ENCODE data around the gene RAP1B.
A peak's percentile ranks its signal among the peaks of the same experiment; 100 is the strongest.

The RAP1B gene

DNA sequence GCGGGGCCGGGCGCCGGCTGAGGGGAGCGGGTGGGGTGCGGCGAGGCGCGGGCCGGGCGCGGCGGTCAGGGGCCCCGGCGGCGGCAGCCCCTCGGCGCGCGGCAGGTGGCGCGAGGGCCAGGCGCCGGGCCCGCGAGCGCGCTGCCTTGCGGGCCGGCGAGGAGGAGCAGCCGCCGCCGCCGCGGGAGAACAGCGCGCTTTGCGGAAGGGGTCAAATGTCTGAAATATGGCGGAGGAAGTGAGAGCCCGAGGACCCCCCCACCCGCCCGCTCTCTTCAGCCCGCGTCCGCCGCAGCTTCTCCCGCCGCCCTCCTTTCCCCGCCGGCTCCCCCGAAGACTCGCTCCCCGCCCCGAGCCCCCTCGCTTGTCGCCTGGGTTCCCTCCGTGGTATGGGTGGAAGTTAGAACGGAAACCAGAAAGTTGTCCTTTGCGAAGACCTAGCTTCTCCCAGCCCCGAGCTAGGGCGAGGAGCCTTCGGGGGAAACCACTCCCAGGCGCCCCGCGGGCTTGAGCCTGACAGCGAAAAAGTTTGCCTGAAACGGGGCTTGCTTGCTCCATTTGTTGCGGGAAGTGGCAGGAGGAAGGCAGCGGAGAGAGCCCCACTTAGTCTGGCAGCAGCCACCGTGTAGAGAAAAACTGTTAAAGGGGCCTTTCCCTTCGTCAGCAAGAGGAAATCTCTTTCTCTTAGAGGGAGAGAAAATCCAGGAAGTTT is 551 bp downstream of the RAP1B start:
- DNase-seq (ENCODE audit: low read depth in 2 of 2, low spot score in 1 of 2), result no peak

DNA sequence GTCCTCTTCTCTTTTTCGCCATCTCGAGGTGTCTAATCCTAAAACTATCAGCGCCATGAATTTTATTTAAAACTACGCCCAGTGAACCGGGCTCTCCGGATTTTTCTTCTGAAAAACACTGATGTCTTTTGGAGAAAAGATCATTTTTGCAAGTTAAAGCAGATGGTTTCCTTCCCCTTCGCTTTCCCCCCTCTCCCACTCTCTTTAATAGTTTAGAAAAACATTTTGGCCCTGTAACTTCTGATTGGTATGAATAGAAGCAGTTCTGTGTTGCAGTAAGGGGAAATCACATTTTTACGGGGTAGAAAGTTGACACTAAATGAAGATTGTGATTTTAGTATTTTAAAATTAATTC is 1.1 kb downstream of the RAP1B start:
- DNase-seq (ENCODE audit: low read depth in 2 of 2, low spot score in 1 of 2), result no peak

DNA sequence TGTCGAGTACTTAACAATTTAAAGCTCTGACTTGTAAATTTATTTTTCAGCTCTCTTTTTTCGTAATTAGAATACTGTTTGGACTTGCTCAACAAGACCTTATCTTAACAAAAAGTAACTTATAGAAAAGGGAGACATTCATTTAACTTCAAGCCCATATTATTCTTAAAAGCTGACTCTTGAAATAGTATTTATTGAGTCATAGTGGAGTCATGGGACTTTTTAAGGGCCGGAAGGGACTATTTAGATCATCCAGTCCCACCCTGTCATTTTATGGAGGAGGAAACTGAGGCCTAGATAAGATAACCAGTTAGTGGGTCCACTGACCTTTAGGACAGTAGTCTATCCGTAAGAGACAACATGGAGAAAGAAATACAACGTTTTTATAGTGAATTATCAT is 1.5 kb downstream of the RAP1B start:
- no peak for DNase-seq (ENCODE audit: low read depth in 2 of 2, low spot score in 1 of 2)

DNA sequence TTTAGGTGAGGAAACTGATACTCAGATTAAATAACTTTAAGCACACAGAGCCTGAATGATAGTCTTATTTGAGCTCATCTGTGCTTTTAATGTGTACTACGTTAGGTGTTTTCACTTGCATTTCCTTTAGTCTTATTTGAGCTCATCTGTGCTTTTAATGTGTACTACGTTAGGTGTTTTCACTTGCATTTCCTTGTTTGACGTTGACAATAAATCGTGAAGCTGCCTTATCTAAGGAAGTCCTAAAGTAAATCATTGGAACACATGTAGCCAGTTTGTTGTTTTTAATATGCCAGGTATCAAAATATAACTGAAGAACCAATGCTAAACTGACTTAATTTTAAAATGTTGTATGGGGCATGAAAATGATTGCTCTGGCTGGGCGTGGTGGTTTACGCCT is 2.0 kb downstream of the RAP1B start:
- DNase-seq (ENCODE audit: low read depth in 2 of 2, low spot score in 1 of 2), result no peak

DNA sequence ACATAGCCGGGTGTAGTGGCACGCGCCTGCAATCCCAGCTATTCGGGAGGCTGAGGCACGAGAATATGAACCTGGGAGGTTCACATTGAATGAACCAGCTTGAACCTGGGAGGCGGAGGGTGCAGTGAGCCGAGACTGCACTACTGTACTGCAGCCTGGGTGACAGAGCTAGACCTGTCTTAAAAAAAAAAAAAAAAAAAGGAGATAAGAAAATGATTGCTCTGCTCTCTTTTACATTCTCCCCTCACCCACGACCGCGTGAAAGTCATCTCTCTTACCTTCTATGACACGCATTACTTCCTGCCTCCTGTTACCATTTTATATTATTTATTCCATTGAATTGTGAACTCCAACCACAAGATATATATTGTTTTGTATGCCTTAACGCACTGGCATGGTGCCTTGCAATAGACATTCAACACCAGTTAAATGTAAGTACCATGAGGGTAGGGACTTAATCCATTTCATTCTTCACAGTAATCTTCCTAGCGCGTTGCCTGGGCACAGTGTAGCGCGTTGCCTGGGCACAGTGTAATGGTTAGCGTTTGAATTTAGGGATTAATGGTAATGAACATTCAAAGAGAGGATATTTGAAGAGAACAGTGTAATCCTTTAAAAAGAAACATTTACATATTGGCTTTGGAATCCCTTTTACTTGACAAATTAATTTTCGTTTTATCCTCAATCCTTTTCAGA is 2.7 kb downstream of the RAP1B start:
- DNase-seq (ENCODE audit: low read depth in 2 of 2, low spot score in 1 of 2), result peak in 1 of 2 donors; percentile 16

GRCh38 chr12:68614105-68614679 is 3.5 kb downstream of the RAP1B start:
- no peak for DNase-seq (ENCODE audit: low read depth in 2 of 2, low spot score in 1 of 2)

GRCh38 chr12:68614769-68615168 is 4.1 kb downstream of the RAP1B start:
- no peak for DNase-seq (ENCODE audit: low read depth in 2 of 2, low spot score in 1 of 2)

GRCh38 chr12:68617160-68617926 is 6.6 kb downstream of the RAP1B start:
- DNase-seq (ENCODE audit: low read depth in 2 of 2, low spot score in 1 of 2), result no peak

DNA sequence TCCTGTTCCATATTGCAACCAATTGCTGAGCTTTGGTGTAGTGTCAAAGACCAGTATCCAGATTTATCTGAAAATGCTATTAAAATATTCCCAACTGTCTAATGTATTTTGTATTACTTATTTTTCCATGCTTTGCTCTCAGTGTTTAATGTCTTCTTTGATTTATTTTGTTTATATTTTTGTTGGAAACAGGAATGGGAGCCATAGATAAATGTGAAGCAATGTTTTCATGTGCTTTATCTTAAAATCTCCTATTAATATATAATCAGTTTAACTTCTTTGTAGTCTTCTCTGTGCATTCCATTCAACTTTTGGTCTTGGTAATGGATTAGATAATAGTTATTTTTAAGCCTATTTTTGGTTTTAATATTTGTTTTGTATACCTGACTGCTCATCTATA is 8.8 kb downstream of the RAP1B start:
- no peak for DNase-seq (ENCODE audit: low read depth in 2 of 2, low spot score in 1 of 2)

GRCh38 chr12:68620519-68621471 is 10.1 kb downstream of the RAP1B start:
- DNase-seq (ENCODE audit: low read depth in 2 of 2, low spot score in 1 of 2), result no peak

GRCh38 chr12:68621472-68622081 is 10.9 kb downstream of the RAP1B start:
- no peak for DNase-seq (ENCODE audit: low read depth in 2 of 2, low spot score in 1 of 2)

DNA sequence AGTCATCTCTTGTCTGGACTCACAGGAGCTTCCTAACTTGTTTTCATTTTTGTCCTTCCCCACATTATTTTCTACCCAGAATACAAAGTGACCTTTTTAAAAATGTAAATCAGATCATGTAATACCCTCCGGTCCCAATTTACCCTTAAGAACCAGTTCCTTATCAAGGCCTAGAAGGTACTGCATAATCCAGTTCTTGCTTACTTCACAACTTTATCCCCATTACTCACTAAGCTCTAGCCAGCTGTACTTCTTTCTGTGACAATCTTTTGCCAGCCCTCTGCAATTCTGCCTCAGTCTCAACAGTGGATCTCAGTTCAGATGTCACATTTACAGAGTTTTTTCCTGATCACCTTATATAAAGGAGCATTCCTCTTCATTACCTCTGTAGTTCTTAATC is 11.6 kb downstream of the RAP1B start:
- no peak for DNase-seq (ENCODE audit: low read depth in 2 of 2, low spot score in 1 of 2)

DNA sequence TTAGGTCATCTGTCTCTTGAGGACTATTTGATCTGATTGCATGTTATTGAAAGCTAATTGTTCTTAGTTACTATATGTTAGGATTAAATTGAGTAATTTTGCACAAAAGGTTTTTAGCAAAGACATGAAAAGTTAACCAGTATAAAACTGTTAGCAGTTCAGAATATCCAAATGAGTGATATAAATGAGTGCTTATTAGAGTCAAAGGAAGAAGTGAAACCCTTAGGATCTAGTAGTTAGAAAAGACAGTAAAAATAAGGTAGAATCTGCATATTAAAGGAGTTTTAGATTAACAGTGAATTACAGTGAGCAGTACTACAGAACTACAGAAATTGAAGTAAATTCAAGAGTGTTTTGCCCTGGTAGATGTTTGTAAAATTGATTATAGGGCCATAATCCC is 12.4 kb downstream of the RAP1B start:
- DNase-seq (ENCODE audit: low read depth in 2 of 2, low spot score in 1 of 2), result no peak

GRCh38 chr12:68623984-68624383 is 13.3 kb downstream of the RAP1B start:
- no peak for DNase-seq (ENCODE audit: low read depth in 2 of 2, low spot score in 1 of 2)

DNA sequence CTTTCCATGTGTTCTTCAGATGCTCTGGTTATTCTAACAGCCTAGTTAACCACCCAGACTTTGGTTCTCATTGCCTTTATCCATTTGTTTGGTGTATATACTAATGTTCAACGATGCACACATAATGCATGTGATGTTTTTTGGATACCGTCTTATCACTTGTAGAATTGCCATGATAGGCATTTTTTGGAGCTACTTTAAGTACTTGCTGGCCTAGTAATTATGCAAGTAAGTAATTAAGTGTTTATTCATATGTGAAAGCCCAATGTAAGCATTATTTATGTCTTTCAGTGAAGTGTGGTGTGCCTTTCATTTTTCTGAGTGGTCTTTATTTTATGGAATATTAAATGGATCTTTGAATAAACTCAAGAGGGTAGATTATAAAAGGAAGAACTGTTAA is 14.2 kb downstream of the RAP1B start:
- no peak for DNase-seq (ENCODE audit: low read depth in 2 of 2, low spot score in 1 of 2)

- DNase-seq (ENCODE audit: low read depth in 2 of 2, low spot score in 1 of 2), result no peak
Observed at GRCh38 chr12:68627673-68628319, 17.1 kb downstream of the RAP1B start.

DNA sequence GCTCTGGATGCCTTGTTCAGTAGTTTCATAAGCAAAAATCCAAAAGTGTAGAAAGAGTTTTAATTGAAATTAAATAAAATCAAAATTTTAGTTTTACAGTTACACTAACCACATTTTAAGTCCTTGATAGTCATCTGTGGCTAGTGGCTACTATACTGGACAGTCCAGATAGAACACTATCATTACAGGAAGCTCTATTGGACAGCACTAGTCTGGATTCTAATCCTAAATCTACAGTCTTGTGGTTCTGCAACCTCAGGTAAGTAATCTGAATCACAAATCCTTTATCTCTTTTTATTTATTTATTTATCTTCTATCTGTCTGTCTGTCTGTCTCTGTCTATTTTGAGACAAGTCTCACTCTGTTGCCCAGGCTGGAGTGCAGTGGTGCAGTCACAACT is 18.0 kb downstream of the RAP1B start:
- DNase-seq (ENCODE audit: low read depth in 2 of 2, low spot score in 1 of 2), result no peak

- no peak for DNase-seq (ENCODE audit: low read depth in 2 of 2, low spot score in 1 of 2)
Observed at GRCh38 chr12:68630050-68630449, 19.4 kb downstream of the RAP1B start.

DNA sequence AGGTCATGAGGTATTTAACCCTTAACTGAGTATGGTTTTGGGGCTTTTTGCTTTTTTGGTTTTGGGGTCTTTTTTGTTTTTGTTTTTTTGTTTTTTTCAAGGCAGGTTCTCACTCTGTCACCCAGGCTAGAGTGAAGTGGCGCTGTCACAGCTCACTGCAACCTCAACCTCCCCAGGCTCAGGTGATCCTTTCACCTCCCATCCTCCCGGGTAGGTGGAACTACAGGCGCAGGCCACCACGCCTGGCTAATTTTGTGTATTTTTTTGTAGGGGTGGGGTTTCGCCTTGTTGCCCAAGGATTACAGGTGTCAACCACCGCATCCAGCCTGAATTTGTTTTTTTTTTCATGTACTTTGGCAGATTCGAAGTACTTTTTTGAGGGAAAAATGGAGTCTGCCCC is 19.9 kb downstream of the RAP1B start:
- no peak for DNase-seq (ENCODE audit: low read depth in 2 of 2, low spot score in 1 of 2)

- DNase-seq (ENCODE audit: low read depth in 2 of 2, low spot score in 1 of 2), result no peak
Observed at GRCh38 chr12:68631227-68631626, 20.5 kb downstream of the RAP1B start.

All from stimulated activated CD8-positive, alpha-beta memory T cell treated with anti-CD3 and anti-CD28 coated beads, Interleukin-4, amount 100 ng/mL, for 4 hours (primary cell).